WTC11 (cell line): ENCODE data around the gene ANXA6. TPM values are rescaled to one million over a fixed set of nuclear protein-coding genes. Genes with fewer than 3 reads are reported as not detected.

Experiments
- ATAC-seq: fragments of 200-7000 bp; cut with Tn5 transposase; 2 replicates; pipeline ENCODE4 v1.10.0; 2021; ENCODE audit warnings: mild to moderate bottlenecking, moderate library complexity
- CTCF ChIA-PET: fragments of 300-600 bp; sonication (Branson Sonifier 250); formaldehyde crosslinking; loops from one replicate; lab custom pipeline; 2021; ENCODE audit warnings: antibody characterized with exemption; lab: Charles Lee
- POLR2A ChIA-PET: fragments of 350-600 bp; sonication (Branson Sonifier 250); formaldehyde crosslinking; loops from one replicate; lab custom pipeline; 2021; ENCODE audit warnings: antibody characterized with exemption; lab: Charles Lee
- DNase-seq: peaks from one replicate; pipeline ENCODE4 v3.0.0; 2021; ENCODE audit warnings: low spot score
- H3K27ac Mint-ChIP-seq: 2 replicates; pipeline ENCODE4 v1.8.0; 2021; ENCODE audit warnings: mixed read lengths
- H3K27me3 Mint-ChIP-seq: 2 replicates; pipeline ENCODE4 v1.8.0; 2021; ENCODE audit warnings: low read depth, mild to moderate bottlenecking, moderate library complexity, mixed read lengths
- H3K36me3 Mint-ChIP-seq: 2 replicates; pipeline ENCODE4 v1.8.0; 2021; ENCODE audit warnings: mixed read lengths
- H3K4me1 Mint-ChIP-seq: 2 replicates; pipeline ENCODE4 v1.8.0; 2022; ENCODE audit warnings: mixed read lengths
- H3K4me3 Mint-ChIP-seq: 2 replicates; pipeline ENCODE4 v1.8.0; 2021; ENCODE audit warnings: mild to moderate bottlenecking, moderate library complexity, mixed read lengths
- H3K9me3 Mint-ChIP-seq: 2 replicates; pipeline ENCODE4 v1.8.0; 2021; ENCODE audit warnings: mixed read lengths
- ATF1 ChIP-seq: sonication (generic); formaldehyde crosslinking; IDR thresholded peaks from 2 replicates; pipeline ENCODE4 v1.8.1; 2023; ENCODE audit warnings: mild to moderate bottlenecking, moderate library complexity, missing genetic modification reagents
- ATF6 ChIP-seq: sonication (generic); formaldehyde crosslinking; IDR thresholded peaks from 2 replicates; pipeline ENCODE4 v1.8.1; 2023; ENCODE audit warnings: mild to moderate bottlenecking, missing genetic modification reagents
- CREB1 ChIP-seq: sonication (generic); formaldehyde crosslinking; IDR thresholded peaks from 2 replicates; pipeline ENCODE4 v1.8.0; 2023; ENCODE audit warnings: mild to moderate bottlenecking, missing genetic modification reagents
- E2F4 ChIP-seq: sonication (generic); formaldehyde crosslinking; IDR thresholded peaks from 2 replicates; pipeline ENCODE4 v1.8.1; 2022; ENCODE audit warnings: low read depth, mild to moderate bottlenecking, moderate library complexity, missing genetic modification reagents, borderline replicate concordance
- ETV6 ChIP-seq: sonication (generic); formaldehyde crosslinking; IDR thresholded peaks from 2 replicates; pipeline ENCODE4 v1.8.1; 2022; ENCODE audit warnings: mild to moderate bottlenecking, missing genetic modification reagents
- FOXJ3 ChIP-seq: sonication (generic); formaldehyde crosslinking; IDR thresholded peaks from 2 replicates; pipeline ENCODE4 v1.9.0; 2021; ENCODE audit warnings: missing genetic modification reagents, mild to moderate bottlenecking, borderline replicate concordance
- FOXK1 ChIP-seq: sonication (generic); formaldehyde crosslinking; IDR thresholded peaks from 2 replicates; pipeline ENCODE4 v1.8.0; 2022; ENCODE audit warnings: mild to moderate bottlenecking, moderate library complexity, missing genetic modification reagents
- GABPB1 ChIP-seq: sonication (generic); formaldehyde crosslinking; IDR thresholded peaks from 2 replicates; pipeline ENCODE4 v1.8.1; 2023; ENCODE audit warnings: mild to moderate bottlenecking, missing genetic modification reagents
- IRF2 ChIP-seq: sonication (generic); formaldehyde crosslinking; IDR thresholded peaks from 2 replicates; pipeline ENCODE4 v1.8.0; 2022; ENCODE audit warnings: low read depth, missing genetic modification reagents, borderline replicate concordance
- JAZF1 ChIP-seq: fragments of 250-450 bp; sonication (Bioruptor Pico); IDR thresholded peaks from 2 replicates; pipeline ENCODE4 v1.9.0; 2021; ENCODE audit warnings: moderate library complexity, mild to moderate bottlenecking, inconsistent platforms
- JUN ChIP-seq: sonication (generic); formaldehyde crosslinking; IDR thresholded peaks from 2 replicates; pipeline ENCODE4 v1.8.0; 2023; ENCODE audit warnings: mild to moderate bottlenecking, missing genetic modification reagents
- MXD4 ChIP-seq: fragments of 250-450 bp; sonication (Bioruptor Pico); IDR thresholded peaks from 2 replicates; pipeline ENCODE4 v1.8.0; 2021; ENCODE audit warnings: mild to moderate bottlenecking, moderate library complexity, borderline replicate concordance
- MYBL2 ChIP-seq: sonication (generic); formaldehyde crosslinking; IDR thresholded peaks from 2 replicates; pipeline ENCODE4 v1.8.1; 2023; ENCODE audit warnings: mild to moderate bottlenecking, moderate library complexity, missing genetic modification reagents
- OVOL2 ChIP-seq: fragments of 250-450 bp; sonication (Bioruptor Pico); IDR thresholded peaks from 2 replicates; pipeline ENCODE4 v1.9.0; 2021; ENCODE audit warnings: mild to moderate bottlenecking, borderline replicate concordance
- SMAD4 ChIP-seq: sonication (generic); formaldehyde crosslinking; IDR thresholded peaks from 2 replicates; pipeline ENCODE4 v1.8.0; 2022; ENCODE audit warnings: mild to moderate bottlenecking, missing genetic modification reagents
- SOX15 ChIP-seq: fragments of 250-450 bp; sonication (Bioruptor Pico); IDR thresholded peaks from 2 replicates; pipeline ENCODE4 v1.9.0; 2021; ENCODE audit warnings: mild to moderate bottlenecking
- TP53 ChIP-seq: sonication (generic); formaldehyde crosslinking; IDR thresholded peaks from 2 replicates; pipeline ENCODE4 v1.8.1; 2023; ENCODE audit warnings: mild to moderate bottlenecking, missing genetic modification reagents
- ZBTB21 ChIP-seq: sonication (generic); formaldehyde crosslinking; IDR thresholded peaks from 2 replicates; pipeline ENCODE4 v1.8.1; 2023; ENCODE audit warnings: mild to moderate bottlenecking, missing genetic modification reagents, borderline replicate concordance
- ZNF232 ChIP-seq: sonication (generic); formaldehyde crosslinking; IDR thresholded peaks from 2 replicates; pipeline ENCODE4 v1.8.0; 2022; ENCODE audit warnings: mild to moderate bottlenecking, missing genetic modification reagents
- ZNF512 ChIP-seq: sonication (generic); formaldehyde crosslinking; IDR thresholded peaks from 2 replicates; pipeline ENCODE4 v1.8.1; 2022; ENCODE audit warnings: missing genetic modification reagents, borderline replicate concordance
- total RNA-seq: library from RNA; stranded (reverse); gene quantifications from 3 replicates; pipeline ENCODE4 v1.2.3, GENCODE V29; 2021
- TF ChIP-seq, protein P1 (sequence below): sonication (generic); formaldehyde crosslinking; IDR thresholded peaks from 2 replicates; pipeline ENCODE4 v1.8.0; 2023; ENCODE audit warnings: missing genetic modification reagents

ANXA6 gene
- total RNA-seq, 1 experiment from 2014 or later = 92.8 TPM

DNA sequence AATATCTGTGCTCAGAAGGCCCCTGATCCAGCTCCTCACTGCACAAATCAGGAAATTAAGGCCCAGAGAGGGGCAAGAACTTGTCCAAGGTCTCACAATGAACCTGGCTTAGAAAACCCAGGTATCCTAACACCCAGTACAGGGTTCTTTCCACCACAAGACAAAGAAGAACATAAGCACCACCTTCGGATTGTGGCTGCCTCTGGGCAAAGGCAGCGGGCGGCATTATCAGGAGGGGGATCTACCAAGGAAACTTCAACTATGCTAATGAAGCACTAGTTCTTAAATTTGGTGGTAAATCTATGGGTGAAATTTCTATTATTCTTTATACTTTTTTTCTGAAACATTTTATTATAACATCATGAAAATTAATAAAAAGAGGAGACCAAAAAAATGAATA, 17.9 kb downstream of the ANXA6 start:
- peaks cover 18% of the 10 kb centered on the region for H3K4me1 Mint-ChIP-seq
- no peak overlapping the region for H3K27ac Mint-ChIP-seq
- H3K4me3 Mint-ChIP-seq = no peak overlapping the region
- peaks cover 23% of the 10 kb centered on the region for H3K36me3 Mint-ChIP-seq
- H3K27me3 Mint-ChIP-seq = no peaks in the 10 kb centered on the region
- DNase-seq = no peak
- no peaks in the 10 kb centered on the region for H3K9me3 Mint-ChIP-seq
- ChIA-PET POLR2A (no interaction called here), CTCF (interaction anchor here (1.0 to 1.3 kb wide), 2 partner anchors 13 to 92 kb away, joined by 3 read pairs; no protein-coding TSS in a partner anchor)
- TF ChIP-seq MXD4 (CRISPR knock-in tag) (no peak), ZBTB21 (CRISPR knock-in tag) (no peak), JUN (CRISPR knock-in tag) (no peak), ATF1 (CRISPR knock-in tag) (no peak), IRF2 (no peak), MYBL2 (CRISPR knock-in tag) (no peak), TP53 (no peak), JAZF1 (CRISPR knock-in tag) (no peak), SMAD4 (no peak), SOX15 (CRISPR knock-in tag) (no peak)
- TF ChIP-seq, protein P1, sequence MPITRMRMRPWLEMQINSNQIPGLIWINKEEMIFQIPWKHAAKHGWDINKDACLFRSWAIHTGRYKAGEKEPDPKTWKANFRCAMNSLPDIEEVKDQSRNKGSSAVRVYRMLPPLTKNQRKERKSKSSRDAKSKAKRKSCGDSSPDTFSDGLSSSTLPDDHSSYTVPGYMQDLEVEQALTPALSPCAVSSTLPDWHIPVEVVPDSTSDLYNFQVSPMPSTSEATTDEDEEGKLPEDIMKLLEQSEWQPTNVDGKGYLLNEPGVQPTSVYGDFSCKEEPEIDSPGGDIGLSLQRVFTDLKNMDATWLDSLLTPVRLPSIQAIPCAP (CRISPR knock-in tag) = no peak
- ATAC-seq = no peak

DNA sequence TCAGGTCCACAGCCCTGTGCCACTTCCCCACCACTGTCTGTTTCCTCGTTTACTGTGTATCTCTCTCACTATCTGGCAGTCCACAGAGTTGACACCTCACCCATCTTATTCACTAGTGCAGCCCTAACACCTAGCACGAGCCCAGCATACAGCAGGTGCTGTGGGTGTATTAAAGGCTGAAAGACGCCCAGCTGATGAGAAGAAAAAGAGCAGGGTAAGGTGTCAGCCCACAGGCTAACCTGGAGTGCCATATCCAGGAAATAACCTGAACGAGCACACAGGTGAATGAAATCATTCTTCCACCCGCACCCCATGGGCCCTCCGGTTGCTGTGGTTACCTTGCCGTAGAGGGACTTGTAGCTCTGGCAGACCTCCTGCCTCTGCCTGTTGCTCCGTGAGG, 18.6 kb downstream of the ANXA6 start:
- Mint-ChIP-seq H3K36me3 (peaks cover 26% of the 10 kb centered on the region), H3K27ac (no peak overlapping the region), H3K27me3 (no peaks in the 10 kb centered on the region), H3K4me1 (peaks cover 18% of the 10 kb centered on the region), H3K4me3 (no peak overlapping the region), H3K9me3 (no peaks in the 10 kb centered on the region)
- ATAC-seq (no peak), DNase-seq (no peak)
- POLR2A ChIA-PET = no interaction called here
- no peak for TF ChIP-seq E2F4 (CRISPR knock-in tag)
- no peak for TF ChIP-seq GABPB1
- no peak for TF ChIP-seq ETV6 (CRISPR knock-in tag)
- TF ChIP-seq, protein P1 (CRISPR knock-in tag) = no peak
- no peak for TF ChIP-seq OVOL2 (CRISPR knock-in tag)
- TF ChIP-seq CREB1 = no peak
- TF ChIP-seq ZNF512 (CRISPR knock-in tag) = no peak
- TF ChIP-seq FOXK1 (CRISPR knock-in tag) = no peak
- TF ChIP-seq ATF6 (CRISPR knock-in tag) = no peak
- no peak for TF ChIP-seq ZNF232
- no peak for TF ChIP-seq FOXJ3
- TF ChIP-seq, all 79 proteins: peak for 0
- CTCF ChIA-PET = interaction anchor here (1.0 to 1.3 kb wide), 2 partner anchors 13 to 91 kb away, joined by 3 read pairs; no protein-coding TSS in a partner anchor
